ENCODE measurements around the gene IL1RAPL2.

IL1RAPL2 gene

DNA sequence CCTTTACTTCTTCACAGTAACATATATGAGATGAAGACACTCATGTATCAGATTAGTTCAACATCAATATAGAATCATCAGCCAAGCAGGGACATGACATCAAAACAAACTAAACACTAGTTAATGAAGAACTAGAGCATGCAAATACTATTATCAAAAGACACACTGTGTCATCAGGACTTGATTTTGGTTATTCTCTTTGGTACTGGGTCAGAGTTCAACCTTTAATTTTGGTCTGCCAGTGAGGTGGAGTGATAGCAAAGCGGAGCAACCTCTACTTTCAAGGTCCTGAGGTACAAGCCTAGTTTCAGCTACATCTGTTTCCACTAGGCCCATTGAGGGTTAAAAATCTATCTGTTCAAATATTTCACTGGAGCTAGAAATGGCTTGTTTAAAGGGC, 584.0 kb downstream of the IL1RAPL2 start:
- no peaks in the 10 kb centered on the region for H3K36me3 ChIP-seq (ENCODE audit: insufficient read depth, low read length)
- no peak overlapping the region for H3K9ac ChIP-seq (ENCODE audit: insufficient read length)

DNA sequence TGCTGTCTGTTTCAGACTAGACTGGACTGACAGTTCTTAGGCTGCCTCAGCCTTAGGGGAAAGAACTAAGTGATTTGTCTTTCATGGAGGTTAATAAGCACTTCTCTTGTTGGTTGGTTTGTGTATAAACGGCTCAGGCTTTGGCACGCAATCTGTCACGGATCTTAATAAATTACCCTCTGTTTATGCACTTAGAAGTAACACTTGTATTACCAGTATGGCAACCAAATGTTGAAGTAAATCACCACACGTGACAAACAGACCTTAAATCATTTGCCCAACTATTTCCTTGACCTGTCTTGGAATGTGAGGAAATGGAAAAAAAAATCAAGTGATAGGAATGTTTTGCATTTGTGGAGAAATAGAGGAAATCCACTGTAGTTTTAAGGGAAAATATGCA, 584.6 kb downstream of the IL1RAPL2 start:
- H3K27ac ChIP-seq, result no peak overlapping the region
- DNase-seq (ENCODE audit: low read depth, low spot score), result no peak
- H3K4me3 ChIP-seq, result no peak overlapping the region
- H3K9ac ChIP-seq (ENCODE audit: insufficient read length), result no peak overlapping the region
- H3K9me3 ChIP-seq (ENCODE audit: low read depth, low read length), result no peaks in the 10 kb centered on the region
- TF ChIP-seq FOXP2 (optimal IDR thresholded peaks at IDR 0.05; ENCODE audit: control extremely low read depth, extremely low read length, insufficient read depth) (no peak), POLR2AphosphoS5 (IDR thresholded peaks at IDR 0.05; ENCODE audit: borderline replicate concordance, low read depth, low read length) (no peak), EZH2 (IDR thresholded peaks at IDR 0.05) (no peak)
- no peaks in the 10 kb centered on the region for H3K36me3 ChIP-seq (ENCODE audit: insufficient read depth, low read length)

More for the DNA sequence above, 584.0 kb downstream of the IL1RAPL2 start:
- no peak for TF ChIP-seq FOXP2 (optimal IDR thresholded peaks at IDR 0.05; ENCODE audit: control extremely low read depth, extremely low read length, insufficient read depth)
- TF ChIP-seq POLR2AphosphoS5 (IDR thresholded peaks at IDR 0.05; ENCODE audit: borderline replicate concordance, low read depth, low read length), result no peak
- no peak for TF ChIP-seq EZH2 (IDR thresholded peaks at IDR 0.05)
- Histone ChIP-seq H3K27ac (no peak overlapping the region), H3K4me3 (no peak overlapping the region), H3K9me3 (ENCODE audit: low read depth, low read length) (no peaks in the 10 kb centered on the region)
- no peak for DNase-seq (ENCODE audit: low read depth, low spot score)

DNA sequence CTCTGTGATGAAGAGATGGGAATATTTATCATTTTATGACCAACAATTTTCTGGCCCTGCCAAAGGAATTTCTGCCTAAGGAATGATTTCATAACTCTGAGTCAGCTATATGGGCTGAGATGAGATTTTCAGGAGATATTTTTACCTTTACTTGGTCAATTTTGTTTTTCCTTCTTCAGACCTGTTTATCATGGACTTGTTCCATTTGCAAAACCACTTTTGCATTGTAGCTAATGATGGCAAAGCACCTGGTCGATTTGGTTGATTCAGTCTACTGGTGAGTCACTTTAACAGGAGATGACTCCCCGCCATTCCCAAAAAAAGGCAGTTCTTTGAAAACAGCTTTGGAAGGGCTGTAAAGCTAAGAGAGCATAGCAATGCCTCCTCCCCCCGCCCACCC, 601.2 kb downstream of the IL1RAPL2 start:
- no peak overlapping the region for H3K27ac ChIP-seq
- TF ChIP-seq EZH2 (IDR thresholded peaks at IDR 0.05) (no peak), POLR2AphosphoS5 (IDR thresholded peaks at IDR 0.05; ENCODE audit: borderline replicate concordance, low read depth, low read length) (no peak), FOXP2 (optimal IDR thresholded peaks at IDR 0.05; ENCODE audit: control extremely low read depth, extremely low read length, insufficient read depth) (no peak)
- H3K4me3 ChIP-seq, result no peak overlapping the region
- no peak for DNase-seq (ENCODE audit: low read depth, low spot score)
- H3K9me3 ChIP-seq (ENCODE audit: low read depth, low read length), result no peaks in the 10 kb centered on the region
- H3K9ac ChIP-seq (ENCODE audit: insufficient read length), result no peak overlapping the region
- H3K36me3 ChIP-seq (ENCODE audit: insufficient read depth, low read length), result no peaks in the 10 kb centered on the region

DNA sequence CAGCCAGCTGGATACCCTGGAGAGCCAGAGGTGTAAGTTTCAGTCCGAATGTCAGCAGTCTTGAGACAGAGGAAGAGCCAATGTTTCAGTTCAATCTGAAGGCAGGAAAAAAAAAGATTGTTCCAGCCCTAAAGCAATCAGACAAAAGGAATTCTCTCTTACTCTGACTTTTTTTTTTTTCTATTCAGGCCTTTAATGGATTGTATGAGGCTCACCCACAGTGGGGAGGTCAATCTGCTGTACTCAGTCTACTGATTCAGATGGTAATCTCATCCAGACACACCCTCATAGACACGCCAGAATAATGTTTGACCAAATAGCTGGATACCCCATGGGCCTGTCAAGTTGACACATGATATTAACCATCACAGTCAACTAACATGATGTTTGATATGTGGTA, 602.6 kb downstream of the IL1RAPL2 start:
- no peak overlapping the region for H3K4me3 ChIP-seq
- H3K27ac ChIP-seq, result no peak overlapping the region
- no peak overlapping the region for H3K9ac ChIP-seq (ENCODE audit: insufficient read length)
- H3K36me3 ChIP-seq (ENCODE audit: insufficient read depth, low read length), result no peaks in the 10 kb centered on the region
- DNase-seq (ENCODE audit: low read depth, low spot score), result no peak
- no peaks in the 10 kb centered on the region for H3K9me3 ChIP-seq (ENCODE audit: low read depth, low read length)
- TF ChIP-seq POLR2AphosphoS5 (IDR thresholded peaks at IDR 0.05; ENCODE audit: borderline replicate concordance, low read depth, low read length), result no peak
- no peak for TF ChIP-seq FOXP2 (optimal IDR thresholded peaks at IDR 0.05; ENCODE audit: control extremely low read depth, extremely low read length, insufficient read depth)
- TF ChIP-seq EZH2 (IDR thresholded peaks at IDR 0.05), result no peak

- DNase-seq (ENCODE audit: low read depth, low spot score), result no peak
- Histone ChIP-seq H3K9ac (ENCODE audit: insufficient read length) (no peak overlapping the region), H3K4me3 (no peak overlapping the region), H3K27ac (no peak overlapping the region), H3K9me3 (ENCODE audit: low read depth, low read length) (no peaks in the 10 kb centered on the region), H3K36me3 (ENCODE audit: insufficient read depth, low read length) (no peaks in the 10 kb centered on the region)
- no peak for TF ChIP-seq FOXP2 (optimal IDR thresholded peaks at IDR 0.05; ENCODE audit: control extremely low read depth, extremely low read length, insufficient read depth)
- no peak for TF ChIP-seq EZH2 (IDR thresholded peaks at IDR 0.05)
- no peak for TF ChIP-seq POLR2AphosphoS5 (IDR thresholded peaks at IDR 0.05; ENCODE audit: borderline replicate concordance, low read depth, low read length)
Observed at GRCh38 chrX:105173071-105173470, 607.1 kb downstream of the IL1RAPL2 start.

DNA sequence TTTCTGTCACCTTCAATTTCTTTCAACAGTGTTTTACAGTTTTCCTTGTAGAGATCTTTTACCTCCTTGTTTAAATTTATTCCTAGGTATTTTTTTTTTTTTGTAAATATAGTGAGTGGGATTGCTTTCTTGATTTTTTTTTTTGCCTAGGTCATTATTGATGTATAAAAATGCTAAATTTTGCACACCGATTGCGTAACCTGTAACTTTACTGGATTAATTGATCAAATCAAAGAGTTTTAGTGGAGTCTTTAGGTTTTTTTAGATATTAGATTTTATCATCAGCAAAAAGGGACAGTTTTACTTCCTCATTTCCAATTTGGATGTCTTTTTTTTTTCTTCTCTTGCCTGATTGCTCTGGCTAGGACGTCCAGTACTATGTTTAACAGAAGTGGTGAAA, 613.6 kb downstream of the IL1RAPL2 start:
- H3K9ac ChIP-seq (ENCODE audit: insufficient read length), result no peak overlapping the region
- TF ChIP-seq POLR2AphosphoS5 (IDR thresholded peaks at IDR 0.05; ENCODE audit: borderline replicate concordance, low read depth, low read length), result no peak
- no peak for TF ChIP-seq EZH2 (IDR thresholded peaks at IDR 0.05)
- no peak for TF ChIP-seq FOXP2 (optimal IDR thresholded peaks at IDR 0.05; ENCODE audit: control extremely low read depth, extremely low read length, insufficient read depth)
- no peak for DNase-seq (ENCODE audit: low read depth, low spot score)
- H3K27ac ChIP-seq, result no peak overlapping the region
- no peaks in the 10 kb centered on the region for H3K36me3 ChIP-seq (ENCODE audit: insufficient read depth, low read length)
- no peaks in the 10 kb centered on the region for H3K9me3 ChIP-seq (ENCODE audit: low read depth, low read length)
- H3K4me3 ChIP-seq, result no peak overlapping the region

DNA sequence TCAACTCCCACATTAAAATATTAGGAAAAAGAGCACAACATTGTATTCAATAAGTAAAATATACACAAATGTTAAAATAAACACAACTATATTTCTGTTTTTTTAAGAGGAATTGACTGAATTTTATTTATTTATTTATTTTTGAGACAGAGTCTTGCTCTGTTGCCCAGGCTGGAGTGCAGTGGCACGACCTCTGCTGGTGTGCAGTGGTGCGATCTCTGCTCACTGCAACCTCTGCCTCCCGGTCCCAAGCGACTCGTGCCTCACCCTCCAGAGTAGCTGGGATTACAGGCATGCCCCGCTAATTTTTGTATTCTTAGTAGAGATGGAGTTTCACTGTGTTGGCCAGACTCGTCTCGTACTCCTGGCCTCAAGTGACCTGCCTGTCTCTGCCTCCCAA, 623.1 kb downstream of the IL1RAPL2 start:
- H3K9me3 ChIP-seq (ENCODE audit: low read depth, low read length), result no peaks in the 10 kb centered on the region
- H3K9ac ChIP-seq (ENCODE audit: insufficient read length), result no peak overlapping the region
- no peak overlapping the region for H3K4me3 ChIP-seq
- no peak overlapping the region for H3K27ac ChIP-seq
- TF ChIP-seq POLR2AphosphoS5 (IDR thresholded peaks at IDR 0.05; ENCODE audit: borderline replicate concordance, low read depth, low read length) (no peak), FOXP2 (optimal IDR thresholded peaks at IDR 0.05; ENCODE audit: control extremely low read depth, extremely low read length, insufficient read depth) (no peak), EZH2 (IDR thresholded peaks at IDR 0.05) (no peak)
- no peak for DNase-seq (ENCODE audit: low read depth, low spot score)
- no peaks in the 10 kb centered on the region for H3K36me3 ChIP-seq (ENCODE audit: insufficient read depth, low read length)

DNA sequence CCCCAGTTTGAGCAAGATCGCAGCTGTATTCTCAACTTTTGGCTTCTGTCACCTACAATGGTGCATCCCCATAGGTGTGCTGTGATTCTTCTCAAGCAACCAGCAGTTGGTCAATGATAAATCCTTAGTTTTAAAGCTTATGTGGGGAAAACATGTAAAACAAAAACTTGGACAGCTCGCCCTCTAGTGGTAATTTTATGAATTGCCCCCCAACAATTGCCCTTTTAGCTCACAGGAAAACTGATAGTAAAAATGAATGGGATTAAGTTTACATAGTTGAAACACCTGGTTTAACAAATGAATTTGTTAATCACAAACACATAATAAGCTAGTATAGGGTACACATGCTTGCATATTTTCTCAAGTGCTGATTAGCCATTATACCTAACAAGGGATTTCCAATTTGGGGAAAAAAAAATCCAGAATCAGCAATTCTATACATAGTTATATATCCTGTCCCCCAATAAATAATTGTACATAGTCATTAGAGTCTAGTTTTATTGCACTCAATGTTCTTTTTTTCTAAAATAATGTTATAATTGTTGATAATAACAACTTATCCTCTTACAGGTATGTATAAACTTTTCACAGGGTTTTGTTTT, 624.4 kb downstream of the IL1RAPL2 start:
- no peak overlapping the region for H3K27ac ChIP-seq
- DNase-seq (ENCODE audit: low read depth, low spot score), result peak; percentile 18
- no peaks in the 10 kb centered on the region for H3K36me3 ChIP-seq (ENCODE audit: insufficient read depth, low read length)
- TF ChIP-seq FOXP2 (optimal IDR thresholded peaks at IDR 0.05; ENCODE audit: control extremely low read depth, extremely low read length, insufficient read depth) (no peak), EZH2 (IDR thresholded peaks at IDR 0.05) (no peak), POLR2AphosphoS5 (IDR thresholded peaks at IDR 0.05; ENCODE audit: borderline replicate concordance, low read depth, low read length) (no peak)
- H3K4me3 ChIP-seq, result no peak overlapping the region
- H3K9ac ChIP-seq (ENCODE audit: insufficient read length), result no peak overlapping the region
- H3K9me3 ChIP-seq (ENCODE audit: low read depth, low read length), result no peaks in the 10 kb centered on the region

- Histone ChIP-seq H3K9me3 (ENCODE audit: low read depth, low read length) (no peaks in the 10 kb centered on the region), H3K4me3 (no peak overlapping the region), H3K36me3 (ENCODE audit: insufficient read depth, low read length) (no peaks in the 10 kb centered on the region), H3K9ac (ENCODE audit: insufficient read length) (no peak overlapping the region), H3K27ac (no peak overlapping the region)
- DNase-seq (ENCODE audit: low read depth, low spot score), result no peak
- no peak for TF ChIP-seq FOXP2 (optimal IDR thresholded peaks at IDR 0.05; ENCODE audit: control extremely low read depth, extremely low read length, insufficient read depth)
- TF ChIP-seq EZH2 (IDR thresholded peaks at IDR 0.05), result no peak
- no peak for TF ChIP-seq POLR2AphosphoS5 (IDR thresholded peaks at IDR 0.05; ENCODE audit: borderline replicate concordance, low read depth, low read length)
Observed at GRCh38 chrX:105191878-105192277, 625.9 kb downstream of the IL1RAPL2 start.
